BJ (cell line): ENCODE measurements around the gene MAPK1IP1L. TPM values are rescaled to one million over a fixed set of nuclear protein-coding genes. Genes with fewer than 3 reads are reported as not detected.
"Not testable (repeated sequence)": the region's sequence is repeated elsewhere in the genome, so short reads cannot be mapped to it uniquely, and the experiment has no call there.

Experiments
- CTCF ChIA-PET: fragments of 350-600 bp; formaldehyde crosslinking; extraction: SDS; loops from one replicate; lab custom pipeline; 2021; ENCODE audit warnings: antibody characterized with exemption, inconsistent platforms; lab: Yijun Ruan, JAX
- POLR2A ChIA-PET: fragments of 300-600 bp; sonication (Branson Sonifier 250); formaldehyde crosslinking; extraction: SDS; loops from one replicate; lab custom pipeline; 2021; ENCODE audit warnings: antibody characterized with exemption; lab: Charles Lee
- DNase-seq: peaks from one replicate; pipeline ENCODE4 v3.0.0-alpha.2; 2011; ENCODE audit warnings: low read depth
- H3K27me3 ChIP-seq: 2 replicates; pipeline ENCODE4 v1.6.0; 2011; ENCODE audit warnings: low read length; ENCODE audit not compliant: control insufficient read depth, insufficient read depth
- H3K36me3 ChIP-seq: 2 replicates; pipeline ENCODE4 v1.5.1; 2011; ENCODE audit warnings: low read length; ENCODE audit not compliant: control insufficient read depth, insufficient read depth
- H3K4me3 ChIP-seq: 2 replicates; pipeline ENCODE4 v1.5.1; 2011; ENCODE audit warnings: low read depth, mild to moderate bottlenecking, control low read depth, low read length
- polyA minus RNA-seq: library from RNA; depleted of rRNA, polyadenylated mRNA; stranded (reverse); fragments of >200 nt; gene quantifications from 2 replicates; pipeline ENCODE4 v1.2.3, GENCODE V29; 2011; rRNA and poly(A)+ RNA removed
- polyA plus RNA-seq: library from polyadenylated mRNA; depleted of rRNA; stranded (reverse); fragments of >200 nt; gene quantifications from 2 replicates; pipeline ENCODE4 v1.2.3, GENCODE V29; 2011; rRNA removed
- TF ChIP-seq, protein P1 (sequence below): IDR thresholded peaks from 2 replicates; pipeline ENCODE4 v1.5.1; 2011; ENCODE audit warnings: low read depth, mild to moderate bottlenecking, control low read depth, inconsistent platforms, low read length, moderate library complexity; ENCODE audit not compliant: insufficient read depth

MAPK1IP1L gene
- 56.4 and 90.0 TPM in 2 replicates for polyA plus RNA-seq
- 186 and 315 TPM in 2 replicates for polyA minus RNA-seq

DNA sequence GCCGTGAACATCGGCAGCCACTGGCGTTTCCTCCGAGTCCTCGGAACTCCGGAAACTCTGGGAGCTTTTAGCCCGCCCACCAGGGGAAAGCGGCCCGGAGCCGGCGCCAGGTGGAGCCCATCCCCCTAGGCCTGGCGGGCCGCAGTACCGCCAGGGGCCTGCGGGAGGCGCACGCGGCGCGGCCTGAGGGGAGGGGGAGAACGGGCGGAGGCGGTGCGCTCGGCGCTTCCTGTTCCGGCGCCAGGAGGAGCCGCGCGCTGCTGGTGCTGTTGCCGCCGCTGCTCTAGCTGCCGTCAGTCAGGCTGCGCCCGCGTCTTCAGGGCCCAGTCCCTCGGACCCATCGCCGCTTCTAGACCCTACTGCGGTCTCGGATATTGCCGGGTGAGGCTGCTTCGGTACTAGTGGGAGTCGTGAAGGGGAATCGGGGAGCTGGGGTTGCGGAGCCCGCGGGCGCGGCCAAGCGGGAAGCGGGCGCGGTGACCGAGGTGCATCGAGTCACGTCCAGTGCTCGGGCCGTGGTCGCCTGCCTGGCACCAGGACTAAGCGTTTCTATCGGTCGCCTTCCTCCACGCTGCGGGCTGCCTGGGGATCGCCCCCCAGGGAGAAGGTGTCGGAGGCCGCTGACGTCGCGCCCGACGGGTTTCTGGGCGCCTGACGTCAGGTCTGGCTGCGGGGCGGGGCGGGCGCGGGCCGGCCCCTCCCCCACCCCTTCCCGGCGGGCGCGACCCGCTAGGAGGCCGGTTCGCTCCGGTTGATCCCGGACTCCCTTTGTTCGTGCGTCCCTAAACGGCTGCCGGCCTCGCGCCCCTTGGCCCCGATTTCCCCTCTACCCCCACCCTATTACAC lies at the start of gene MAPK1IP1L:
TSS of gene MAPK1IP1L (plus strand) at position 225 of the 846 bp plus-strand sequence. CDS start 10,037 bp downstream, outside the sequence.
- POLR2A ChIA-PET = interaction anchor here (0.9 to 1.0 kb wide), 2 partner anchors 21 to 22 kb away, joined by 3 read pairs; no protein-coding TSS in a partner anchor
- CTCF ChIA-PET = interaction anchor here (0.6 to 2.2 kb wide), 28 partner anchors 8 to 373 kb away, joined by 3 to 22 read pairs (median 4); partner anchors contain the start of genes LGALS3, SOCS4 and WDHD1
- TF ChIP-seq, protein P1, sequence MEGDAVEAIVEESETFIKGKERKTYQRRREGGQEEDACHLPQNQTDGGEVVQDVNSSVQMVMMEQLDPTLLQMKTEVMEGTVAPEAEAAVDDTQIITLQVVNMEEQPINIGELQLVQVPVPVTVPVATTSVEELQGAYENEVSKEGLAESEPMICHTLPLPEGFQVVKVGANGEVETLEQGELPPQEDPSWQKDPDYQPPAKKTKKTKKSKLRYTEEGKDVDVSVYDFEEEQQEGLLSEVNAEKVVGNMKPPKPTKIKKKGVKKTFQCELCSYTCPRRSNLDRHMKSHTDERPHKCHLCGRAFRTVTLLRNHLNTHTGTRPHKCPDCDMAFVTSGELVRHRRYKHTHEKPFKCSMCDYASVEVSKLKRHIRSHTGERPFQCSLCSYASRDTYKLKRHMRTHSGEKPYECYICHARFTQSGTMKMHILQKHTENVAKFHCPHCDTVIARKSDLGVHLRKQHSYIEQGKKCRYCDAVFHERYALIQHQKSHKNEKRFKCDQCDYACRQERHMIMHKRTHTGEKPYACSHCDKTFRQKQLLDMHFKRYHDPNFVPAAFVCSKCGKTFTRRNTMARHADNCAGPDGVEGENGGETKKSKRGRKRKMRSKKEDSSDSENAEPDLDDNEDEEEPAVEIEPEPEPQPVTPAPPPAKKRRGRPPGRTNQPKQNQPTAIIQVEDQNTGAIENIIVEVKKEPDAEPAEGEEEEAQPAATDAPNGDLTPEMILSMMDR = peak; percentile 69

DNA sequence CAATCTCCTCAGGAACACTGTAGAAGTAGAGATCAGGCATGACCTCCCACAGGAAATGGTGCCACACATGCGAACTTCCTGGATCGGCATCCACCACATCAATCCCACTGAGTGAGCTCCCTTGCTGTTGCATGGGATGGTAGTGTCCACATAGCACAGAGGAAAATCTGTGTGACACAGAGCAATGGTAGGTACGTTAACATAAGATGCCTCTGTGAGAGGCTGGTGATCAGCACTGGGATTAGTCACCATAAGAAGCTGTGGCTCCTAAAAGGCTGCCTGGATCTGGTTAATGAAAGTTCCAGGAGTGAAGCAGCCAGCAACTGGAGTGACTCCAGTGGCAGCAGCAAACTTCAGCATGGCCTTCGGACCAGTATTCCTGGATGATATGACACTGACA lies 46.4 kb upstream of the MAPK1IP1L start:
- ChIA-PET CTCF (no interaction called here), POLR2A (no interaction called here)
- TF ChIP-seq, protein P1 = no peak
- no peak for DNase-seq
- no peaks in the 10 kb centered on the region for H3K27me3 ChIP-seq
- H3K36me3 ChIP-seq = no peaks in the 10 kb centered on the region; the same call in 1 of the 2 replicates
- H3K4me3 ChIP-seq = no peak overlapping the region

More for the DNA sequence above, at the start of gene MAPK1IP1L:
- Histone ChIP-seq H3K4me3 (peak within 1 kb of the TSS; percentile 95), H3K27me3 (no peaks in the 10 kb centered on the region), H3K36me3 (no peaks in the 10 kb centered on the region)
- DNase-seq = peak; percentile 47

GRCh38 chr14:55015006-55015405 lies 36.4 kb upstream of the MAPK1IP1L start:
- DNase-seq = no peak
- CTCF ChIA-PET = interaction anchor here (0.9 to 1.7 kb wide), 2 partner anchors 37 to 451 kb away, joined by 3 to 7 read pairs; partner anchors contain the start of gene MAPK1IP1L
- Histone ChIP-seq H3K36me3 (no peaks in the 10 kb centered on the region), H3K4me3 (no peak overlapping the region), H3K27me3 (no peaks in the 10 kb centered on the region)
- POLR2A ChIA-PET = no interaction called here
- TF ChIP-seq, protein P1 = no peak

DNA sequence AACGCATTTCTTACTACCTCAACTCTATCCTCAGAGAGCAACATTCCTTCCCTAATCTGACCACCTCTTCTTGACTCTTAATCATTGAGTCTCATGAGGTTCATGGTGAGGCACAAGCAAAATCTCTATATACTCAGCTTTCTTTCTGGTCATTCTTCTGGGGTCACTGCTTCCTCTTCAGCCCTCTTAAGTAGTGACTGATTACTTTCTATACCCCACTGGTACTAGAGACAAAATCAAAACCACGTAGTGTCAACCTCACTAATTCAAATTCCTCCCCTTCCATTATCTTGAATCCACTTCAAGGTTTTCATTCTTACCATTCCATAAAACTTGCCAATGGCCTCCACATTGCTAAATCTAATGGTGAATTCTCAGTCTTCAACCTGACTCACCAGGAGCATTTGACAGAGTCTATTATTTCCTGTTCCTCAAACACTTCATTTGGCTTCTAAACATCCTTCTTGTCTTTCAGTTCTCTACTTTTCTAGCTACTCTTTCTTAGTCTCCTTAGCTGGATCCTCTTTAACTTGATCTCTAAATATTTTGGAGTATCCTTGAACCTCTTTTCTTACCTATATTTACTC lies 31.4 kb upstream of the MAPK1IP1L start:
- no peak overlapping the region for H3K4me3 ChIP-seq
- ChIA-PET CTCF (interaction anchor here (0.6 kb wide), 1 partner anchor 193 kb away, joined by 5 read pairs; no protein-coding TSS in a partner anchor), POLR2A (no interaction called here)
- no peaks in the 10 kb centered on the region for H3K27me3 ChIP-seq
- TF ChIP-seq, protein P1 = no peak
- H3K36me3 ChIP-seq = no peaks in the 10 kb centered on the region
- no peak for DNase-seq

DNA sequence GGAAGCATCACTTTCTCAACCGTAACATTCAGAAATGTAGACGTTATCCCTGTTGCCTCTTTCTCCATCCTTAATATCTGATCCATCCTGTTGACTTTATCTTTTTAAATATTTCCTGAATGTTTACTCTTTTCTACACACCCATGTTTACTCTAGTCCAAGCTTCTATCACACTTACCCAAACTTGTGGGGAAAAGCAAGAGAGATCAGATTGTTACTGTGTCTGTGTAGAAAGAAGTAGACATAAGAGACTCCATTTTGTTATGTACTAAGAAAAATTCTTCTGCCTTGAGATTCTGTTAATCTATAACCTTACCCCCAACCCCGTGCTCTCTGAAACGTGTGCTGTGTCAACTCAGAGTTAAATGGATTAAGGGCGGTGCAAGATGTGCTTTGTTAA lies 27.1 kb upstream of the MAPK1IP1L start:
- CTCF ChIA-PET = not testable (repeated sequence)

More for the DNA sequence above, 27.1 kb upstream of the MAPK1IP1L start:
- DNase-seq, H3K4me3 ChIP-seq, H3K27me3 ChIP-seq, H3K36me3 ChIP-seq, POLR2A ChIA-PET: not testable (repeated sequence)
